HepG2 (cell line): ENCODE results near the gene MTCH2. TPM values are rescaled to one million over a fixed set of nuclear protein-coding genes. Genes with fewer than 3 reads are reported as not detected.
A peak's percentile ranks its signal among the peaks of the same experiment; 100 is the strongest.

Experiments used
- FOXK1 ChIP-seq: sonication (generic); formaldehyde crosslinking; IDR thresholded peaks from 2 replicates; pipeline ENCODE4 v1.4.0; 2020; ENCODE audit warnings: low read depth, missing genetic modification reagents, borderline replicate concordance
- ISL2 ChIP-seq: sonication (generic); formaldehyde crosslinking; IDR thresholded peaks from 2 replicates; pipeline ENCODE4 v1.5.0; 2020; ENCODE audit warnings: missing genetic modification reagents
- MZF1 ChIP-seq: sonication (generic); formaldehyde crosslinking; IDR thresholded peaks from 2 replicates; pipeline ENCODE4 v1.8.1; 2023; ENCODE audit warnings: mild to moderate bottlenecking, missing genetic modification reagents, borderline replicate concordance
- SOX13 ChIP-seq, 3 experiments: fragments of 450-650 bp in 1 of 3; sonication (generic) in 1 of 3; formaldehyde crosslinking in 1 of 3; IDR thresholded peaks in 2 of 3; conservative IDR thresholded peaks in 1 of 3; 2 replicates each; pipeline versions ENCODE4 v1.5.0 to v1.6.1; 2016 to 2020; ENCODE audit warnings: antibody characterized with exemption in 1 of 3, mild to moderate bottlenecking in 1 of 3, missing compliant biosample characterization in 1 of 3, missing genetic modification reagents in 1 of 3, moderate library complexity in 1 of 3
- SPEN ChIP-seq: sonication (generic); formaldehyde crosslinking; IDR thresholded peaks from 2 replicates; pipeline ENCODE4 v1.5.1; 2020; ENCODE audit warnings: low read depth, mild to moderate bottlenecking, missing genetic modification reagents
- STAG1 ChIP-seq: sonication (generic); formaldehyde crosslinking; IDR thresholded peaks from 2 replicates; pipeline ENCODE4 v1.4.0; 2020; ENCODE audit warnings: missing genetic modification reagents
- XRCC5 ChIP-seq: fragments of 200-400 bp; formaldehyde crosslinking; optimal IDR thresholded peaks from 2 replicates; pipeline ENCODE3; 2017; ENCODE audit warnings: mild to moderate bottlenecking, low read length
- YEATS2 ChIP-seq: sonication (generic); formaldehyde crosslinking; IDR thresholded peaks from 2 replicates; pipeline ENCODE4 v1.4.0; 2020; ENCODE audit warnings: missing genetic modification reagents, borderline replicate concordance
- ZFP1 ChIP-seq: IDR thresholded peaks from 2 replicates; pipeline ENCODE4 v1.6.1; 2016
- ZKSCAN1 ChIP-seq: fragments of 150-350 bp; IDR thresholded peaks from 2 replicates; pipeline ENCODE4 v1.6.1; 2014; ENCODE audit warnings: low read length
- ZNF124 ChIP-seq: sonication (generic); formaldehyde crosslinking; IDR thresholded peaks from 2 replicates; pipeline ENCODE4 v1.4.0; 2020; ENCODE audit warnings: missing genetic modification reagents
- ZNF230 ChIP-seq: sonication (generic); formaldehyde crosslinking; IDR thresholded peaks from 2 replicates; pipeline ENCODE4 v1.4.0; 2020; ENCODE audit warnings: mild to moderate bottlenecking, missing genetic modification reagents
- ZNF326 ChIP-seq: sonication (generic); formaldehyde crosslinking; IDR thresholded peaks from 2 replicates; pipeline ENCODE4 v1.4.0; 2020; ENCODE audit warnings: missing genetic modification reagents, borderline replicate concordance
- ZNF337 ChIP-seq: sonication (generic); formaldehyde crosslinking; IDR thresholded peaks from 2 replicates; pipeline ENCODE4 v1.5.1; 2020; ENCODE audit warnings: missing genetic modification reagents, low read depth, mild to moderate bottlenecking, borderline replicate concordance
- ZNF766 ChIP-seq: sonication (generic); formaldehyde crosslinking; IDR thresholded peaks from 2 replicates; pipeline ENCODE4 v1.5.0; 2020; ENCODE audit warnings: missing genetic modification reagents, borderline replicate concordance
- ZNF780A ChIP-seq: sonication (generic); formaldehyde crosslinking; IDR thresholded peaks from 2 replicates; pipeline ENCODE4 v1.8.0; 2022; ENCODE audit warnings: mild to moderate bottlenecking, missing genetic modification reagents, moderate library complexity
- ZNF782 ChIP-seq: sonication (generic); formaldehyde crosslinking; IDR thresholded peaks from 2 replicates; pipeline ENCODE4 v1.4.0; 2020; ENCODE audit warnings: missing genetic modification reagents, mild to moderate bottlenecking, borderline replicate concordance
- ZSCAN30 ChIP-seq: sonication (generic); formaldehyde crosslinking; IDR thresholded peaks from 2 replicates; pipeline ENCODE4 v1.5.0; 2020; ENCODE audit warnings: mild to moderate bottlenecking, missing genetic modification reagents
- polyA plus RNA-seq, 8 experiments: library from polyadenylated mRNA; depleted of rRNA in 3 of 8; stranded (reverse) in 7 of 8; unstranded in 1 of 8; fragments of >200 nt; fragmentation: Illumina TruSeq in 4 of 8; extraction: Trizol in 4 of 8; gene quantifications; 2 replicates each; pipeline versions ENCODE4 v1.2.1 to v1.2.3, GENCODE V29; 2011 to 2016; ENCODE audit warnings: low read depth in 4 of 8, missing spikeins in 1 of 8, mixed read lengths in 1 of 8; ENCODE audit not compliant: insufficient read depth in 1 of 8
- total RNA-seq, 5 experiments: library from RNA; depleted of rRNA; stranded (reverse); fragments of >200 nt; fragmentation: Illumina TruSeq; extraction: Trizol; gene quantifications; 2 replicates each; pipeline ENCODE4 v1.2.3, GENCODE V29; 2016; ENCODE audit warnings: low read depth in 1 of 5
- TF ChIP-seq, protein P1 (sequence below): sonication (generic); formaldehyde crosslinking; IDR thresholded peaks from 2 replicates; pipeline ENCODE4 v1.9.0; 2021; ENCODE audit warnings: missing genetic modification reagents, borderline replicate concordance
- TF ChIP-seq, protein P2 (sequence below): sonication (generic); formaldehyde crosslinking; IDR thresholded peaks from 2 replicates; pipeline ENCODE4 v1.4.0; 2020; ENCODE audit warnings: low read depth, missing genetic modification reagents
- TF ChIP-seq, protein P3 (sequence below): sonication (generic); formaldehyde crosslinking; IDR thresholded peaks from 2 replicates; pipeline ENCODE4 v1.5.0; 2020; ENCODE audit warnings: mild to moderate bottlenecking, low read depth, missing genetic modification reagents, borderline replicate concordance
- TF ChIP-seq, protein P4 (sequence below): sonication (generic); formaldehyde crosslinking; IDR thresholded peaks from 2 replicates; pipeline ENCODE4 v1.5.1; 2020; ENCODE audit warnings: missing genetic modification reagents, mild to moderate bottlenecking, borderline replicate concordance

The MTCH2 gene
- total and polyA plus RNA-seq, 2 of the 13 experiments (the other 11 are each of a cell fraction or from before 2014, with no cell fraction given): 112 to 272 TPM

DNA sequence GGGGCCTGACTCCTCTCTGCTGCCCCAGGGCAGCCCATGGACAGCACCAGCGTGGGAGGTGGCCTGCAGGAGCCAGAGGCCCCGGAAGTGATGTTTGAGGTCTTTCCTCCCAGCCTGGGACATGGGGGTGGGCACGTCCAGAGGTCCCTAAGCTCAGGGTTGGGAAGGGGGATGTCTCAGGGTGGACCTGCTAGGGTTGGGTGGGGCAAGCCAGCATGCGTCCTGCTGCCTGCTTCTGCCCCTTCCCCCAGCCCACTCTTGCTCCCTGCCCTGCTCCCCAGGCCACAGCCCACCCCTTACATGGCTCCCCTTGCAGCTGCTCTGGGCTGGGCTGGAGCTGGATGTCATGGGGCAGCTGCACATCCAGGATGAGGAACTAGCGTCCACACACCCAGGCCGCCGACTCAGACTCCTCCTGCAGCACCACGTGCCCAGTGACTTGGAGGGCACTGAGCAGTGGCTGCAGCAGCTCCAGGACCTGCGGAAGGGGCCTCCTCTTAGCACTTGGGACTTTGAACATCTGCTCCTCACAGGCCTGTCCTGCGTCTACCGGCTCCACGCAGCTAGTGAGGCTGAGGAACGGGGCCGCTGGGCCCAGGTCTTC is 54.5 kb downstream of the MTCH2 start (continued):
- TF ChIP-seq SOX13 (IDR thresholded peaks at IDR 0.05): no peak
- no peak for TF ChIP-seq SOX13 (CRISPR knock-in tag; conservative IDR thresholded peaks at IDR 0.05 in 1 of 2, IDR thresholded peaks at IDR 0.05 in 1 of 2)
- TF ChIP-seq, protein P1, sequence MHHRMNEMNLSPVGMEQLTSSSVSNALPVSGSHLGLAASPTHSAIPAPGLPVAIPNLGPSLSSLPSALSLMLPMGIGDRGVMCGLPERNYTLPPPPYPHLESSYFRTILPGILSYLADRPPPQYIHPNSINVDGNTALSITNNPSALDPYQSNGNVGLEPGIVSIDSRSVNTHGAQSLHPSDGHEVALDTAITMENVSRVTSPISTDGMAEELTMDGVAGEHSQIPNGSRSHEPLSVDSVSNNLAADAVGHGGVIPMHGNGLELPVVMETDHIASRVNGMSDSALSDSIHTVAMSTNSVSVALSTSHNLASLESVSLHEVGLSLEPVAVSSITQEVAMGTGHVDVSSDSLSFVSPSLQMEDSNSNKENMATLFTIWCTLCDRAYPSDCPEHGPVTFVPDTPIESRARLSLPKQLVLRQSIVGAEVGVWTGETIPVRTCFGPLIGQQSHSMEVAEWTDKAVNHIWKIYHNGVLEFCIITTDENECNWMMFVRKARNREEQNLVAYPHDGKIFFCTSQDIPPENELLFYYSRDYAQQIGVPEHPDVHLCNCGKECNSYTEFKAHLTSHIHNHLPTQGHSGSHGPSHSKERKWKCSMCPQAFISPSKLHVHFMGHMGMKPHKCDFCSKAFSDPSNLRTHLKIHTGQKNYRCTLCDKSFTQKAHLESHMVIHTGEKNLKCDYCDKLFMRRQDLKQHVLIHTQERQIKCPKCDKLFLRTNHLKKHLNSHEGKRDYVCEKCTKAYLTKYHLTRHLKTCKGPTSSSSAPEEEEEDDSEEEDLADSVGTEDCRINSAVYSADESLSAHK: no peak
- TF ChIP-seq ZSCAN30 (CRISPR knock-in tag): no peak
- no peak for TF ChIP-seq YEATS2
- TF ChIP-seq SPEN: no peak
- no peak; the same call in 1 of the 2 replicates for TF ChIP-seq ZNF230 (CRISPR knock-in tag)
- TF ChIP-seq ZNF780A (CRISPR knock-in tag): no peak
- no peak for TF ChIP-seq ZKSCAN1
- TF ChIP-seq ZNF326 (CRISPR knock-in tag): no peak
- TF ChIP-seq ZNF766 (CRISPR knock-in tag): no peak
- TF ChIP-seq ZNF782 (CRISPR knock-in tag): no peak
- TF ChIP-seq, protein P2, sequence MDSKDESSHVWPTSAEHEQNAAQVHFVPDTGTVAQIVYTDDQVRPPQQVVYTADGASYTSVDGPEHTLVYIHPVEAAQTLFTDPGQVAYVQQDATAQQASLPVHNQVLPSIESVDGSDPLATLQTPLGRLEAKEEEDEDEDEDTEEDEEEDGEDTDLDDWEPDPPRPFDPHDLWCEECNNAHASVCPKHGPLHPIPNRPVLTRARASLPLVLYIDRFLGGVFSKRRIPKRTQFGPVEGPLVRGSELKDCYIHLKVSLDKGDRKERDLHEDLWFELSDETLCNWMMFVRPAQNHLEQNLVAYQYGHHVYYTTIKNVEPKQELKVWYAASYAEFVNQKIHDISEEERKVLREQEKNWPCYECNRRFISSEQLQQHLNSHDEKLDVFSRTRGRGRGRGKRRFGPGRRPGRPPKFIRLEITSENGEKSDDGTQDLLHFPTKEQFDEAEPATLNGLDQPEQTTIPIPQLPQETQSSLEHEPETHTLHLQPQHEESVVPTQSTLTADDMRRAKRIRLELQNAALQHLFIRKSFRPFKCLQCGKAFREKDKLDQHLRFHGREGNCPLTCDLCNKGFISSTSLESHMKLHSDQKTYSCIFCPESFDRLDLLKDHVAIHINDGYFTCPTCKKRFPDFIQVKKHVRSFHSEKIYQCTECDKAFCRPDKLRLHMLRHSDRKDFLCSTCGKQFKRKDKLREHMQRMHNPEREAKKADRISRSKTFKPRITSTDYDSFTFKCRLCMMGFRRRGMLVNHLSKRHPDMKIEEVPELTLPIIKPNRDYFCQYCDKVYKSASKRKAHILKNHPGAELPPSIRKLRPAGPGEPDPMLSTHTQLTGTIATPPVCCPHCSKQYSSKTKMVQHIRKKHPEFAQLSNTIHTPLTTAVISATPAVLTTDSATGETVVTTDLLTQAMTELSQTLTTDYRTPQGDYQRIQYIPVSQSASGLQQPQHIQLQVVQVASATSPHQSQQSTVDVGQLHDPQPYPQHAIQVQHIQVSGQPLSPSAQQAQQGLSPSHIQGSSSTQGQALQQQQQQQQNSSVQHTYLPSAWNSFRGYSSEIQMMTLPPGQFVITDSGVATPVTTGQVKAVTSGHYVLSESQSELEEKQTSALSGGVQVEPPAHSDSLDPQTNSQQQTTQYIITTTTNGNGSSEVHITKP (CRISPR knock-in tag): peak; percentile 95
- TF ChIP-seq ZNF124: no peak
- TF ChIP-seq FOXK1 (CRISPR knock-in tag): no peak
- TF ChIP-seq ZFP1 (CRISPR knock-in tag): no peak
- TF ChIP-seq ZNF337: no peak
- TF ChIP-seq XRCC5: no peak
- TF ChIP-seq ISL2 (CRISPR knock-in tag): no peak
- no peak for TF ChIP-seq STAG1 (CRISPR knock-in tag)
- TF ChIP-seq, protein P3, sequence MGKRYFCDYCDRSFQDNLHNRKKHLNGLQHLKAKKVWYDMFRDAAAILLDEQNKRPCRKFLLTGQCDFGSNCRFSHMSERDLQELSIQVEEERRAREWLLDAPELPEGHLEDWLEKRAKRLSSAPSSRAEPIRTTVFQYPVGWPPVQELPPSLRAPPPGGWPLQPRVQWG: no peak
- TF ChIP-seq MZF1: no peak
- TF ChIP-seq, protein P4, sequence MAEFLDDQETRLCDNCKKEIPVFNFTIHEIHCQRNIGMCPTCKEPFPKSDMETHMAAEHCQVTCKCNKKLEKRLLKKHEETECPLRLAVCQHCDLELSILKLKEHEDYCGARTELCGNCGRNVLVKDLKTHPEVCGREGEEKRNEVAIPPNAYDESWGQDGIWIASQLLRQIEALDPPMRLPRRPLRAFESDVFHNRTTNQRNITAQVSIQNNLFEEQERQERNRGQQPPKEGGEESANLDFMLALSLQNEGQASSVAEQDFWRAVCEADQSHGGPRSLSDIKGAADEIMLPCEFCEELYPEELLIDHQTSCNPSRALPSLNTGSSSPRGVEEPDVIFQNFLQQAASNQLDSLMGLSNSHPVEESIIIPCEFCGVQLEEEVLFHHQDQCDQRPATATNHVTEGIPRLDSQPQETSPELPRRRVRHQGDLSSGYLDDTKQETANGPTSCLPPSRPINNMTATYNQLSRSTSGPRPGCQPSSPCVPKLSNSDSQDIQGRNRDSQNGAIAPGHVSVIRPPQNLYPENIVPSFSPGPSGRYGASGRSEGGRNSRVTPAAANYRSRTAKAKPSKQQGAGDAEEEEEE (CRISPR knock-in tag): no peak
